Measurements from ENCODE around the gene ING3. TPM values are rescaled to one million over a fixed set of nuclear protein-coding genes. Genes with fewer than 3 reads are reported as not detected.
"Not testable (repeated sequence)": the region's sequence is repeated elsewhere in the genome, so short reads cannot be mapped to it uniquely, and the experiment has no call there.

ING3 gene
- total RNA-seq, 1 donor, result 11.3 TPM

GRCh38 chr7:120949393-120949911 is 1.1 kb upstream of the ING3 start:
- DNase-seq (ENCODE audit: low read depth in 2 of 3, low spot score in 2 of 3), result peak in 1 of 3 donors; percentile 14

GRCh38 chr7:120949998-120950538 is 509 bp upstream of the ING3 start:
- DNase-seq (ENCODE audit: low read depth in 2 of 3, low spot score in 2 of 3), result no peak

DNA sequence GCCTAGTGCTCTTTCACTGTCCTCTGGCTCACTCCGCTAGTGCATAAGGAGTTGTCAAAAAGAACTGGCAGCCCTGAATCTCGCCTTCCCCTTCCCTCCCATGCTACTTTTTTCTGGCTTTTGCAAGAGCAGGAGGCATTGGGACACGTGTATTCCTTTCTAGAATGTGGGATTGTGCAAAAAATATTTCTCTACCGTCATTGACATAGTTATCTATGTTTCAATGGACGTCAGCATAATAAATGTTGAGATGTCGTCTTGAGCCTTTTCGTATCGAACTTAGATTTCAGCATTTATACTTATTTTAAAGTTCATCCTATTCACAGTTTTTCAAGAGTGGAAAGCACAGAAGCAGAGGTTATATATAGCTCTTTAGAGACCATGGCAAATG is 727 bp downstream of the ING3 start:
- no peak for DNase-seq (ENCODE audit: low read depth in 2 of 3, low spot score in 2 of 3)

GRCh38 chr7:120951826-120952225 is 1.2 kb downstream of the ING3 start:
- no peak for DNase-seq (ENCODE audit: low read depth in 2 of 3, low spot score in 2 of 3)

GRCh38 chr7:120955577-120956149 is 5.1 kb downstream of the ING3 start:
- DNase-seq (ENCODE audit: low read depth in 2 of 3, low spot score in 2 of 3), result no peak

DNA sequence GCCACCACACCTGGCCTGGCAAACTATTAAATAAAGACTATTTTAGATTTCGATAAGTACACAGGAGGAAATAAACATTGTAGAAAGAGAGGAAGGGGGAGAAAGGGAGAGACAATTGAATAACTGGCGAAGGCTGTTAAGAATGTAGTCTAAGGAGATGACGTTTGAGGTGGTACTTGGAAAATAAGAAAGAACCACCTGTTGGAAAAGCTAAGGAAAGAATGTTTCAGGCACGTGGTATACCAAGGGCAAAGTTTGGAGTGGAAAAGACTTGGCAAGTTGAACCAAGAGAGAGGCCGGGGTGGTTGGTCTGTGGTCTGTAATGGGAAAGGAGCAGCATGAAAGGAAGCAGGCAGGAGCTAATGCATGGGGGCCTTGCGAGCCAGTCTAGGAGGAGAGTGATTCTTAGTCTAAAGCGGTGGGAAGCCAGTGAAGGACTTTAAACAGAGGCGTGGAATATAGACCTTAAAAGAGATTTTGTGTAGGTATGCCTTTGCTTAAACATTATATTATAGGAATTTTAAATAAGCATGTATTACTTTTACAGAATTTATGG is 9.4 kb downstream of the ING3 start:
- DNase-seq (ENCODE audit: low read depth in 2 of 3, low spot score in 2 of 3), result no peak

GRCh38 chr7:120960714-120961113 is 10.1 kb downstream of the ING3 start:
- no peak for DNase-seq (ENCODE audit: low read depth in 2 of 3, low spot score in 2 of 3)

GRCh38 chr7:120961638-120962173 is 11.1 kb downstream of the ING3 start:
- no peak for DNase-seq (ENCODE audit: low read depth in 2 of 3, low spot score in 2 of 3)

- no peak for DNase-seq (ENCODE audit: low read depth in 2 of 3, low spot score in 2 of 3)
Measured at GRCh38 chr7:120964088-120964487, 13.5 kb downstream of the ING3 start.

DNA sequence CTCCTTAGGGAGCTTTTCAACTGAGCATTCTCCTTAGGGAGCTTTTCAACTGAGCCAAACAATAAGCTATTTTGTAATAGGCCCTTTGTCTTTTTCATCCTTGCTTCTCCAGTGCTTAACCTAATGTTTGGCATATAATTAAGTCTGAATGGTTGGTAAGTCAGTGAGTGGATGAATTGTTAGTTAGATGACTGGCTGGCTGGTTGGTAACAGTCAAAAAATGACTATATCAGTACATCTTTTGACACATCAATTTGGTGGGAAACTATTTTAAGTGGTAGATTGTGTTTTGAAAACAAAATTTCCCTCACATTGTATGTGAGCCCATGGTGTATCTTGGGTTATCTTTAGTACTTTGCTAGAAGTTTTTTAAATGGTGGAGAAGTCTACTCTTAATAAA is 16.4 kb downstream of the ING3 start:
- DNase-seq (ENCODE audit: low read depth in 2 of 3, low spot score in 2 of 3), result no peak

DNA sequence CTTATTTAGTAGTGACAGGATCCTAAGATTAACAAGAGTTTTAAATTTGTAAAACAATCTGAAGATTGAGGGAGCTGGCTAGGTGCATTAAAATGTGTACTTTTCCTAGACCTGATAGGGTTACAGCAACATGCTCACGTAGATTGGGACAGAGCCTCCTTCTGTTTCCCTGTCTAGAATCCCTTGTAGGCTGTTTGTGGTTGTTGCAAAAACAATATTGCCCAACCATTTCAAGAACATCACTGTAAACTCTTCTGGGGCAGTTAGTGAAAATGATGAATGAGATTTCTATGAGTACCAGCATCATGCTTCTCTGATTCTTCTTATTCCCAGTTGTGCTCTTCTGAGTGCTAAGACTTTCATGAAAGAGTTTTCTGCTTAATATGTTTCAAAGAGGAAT is 23.3 kb downstream of the ING3 start:
- DNase-seq (ENCODE audit: low read depth in 2 of 3, low spot score in 2 of 3), result no peak

DNA sequence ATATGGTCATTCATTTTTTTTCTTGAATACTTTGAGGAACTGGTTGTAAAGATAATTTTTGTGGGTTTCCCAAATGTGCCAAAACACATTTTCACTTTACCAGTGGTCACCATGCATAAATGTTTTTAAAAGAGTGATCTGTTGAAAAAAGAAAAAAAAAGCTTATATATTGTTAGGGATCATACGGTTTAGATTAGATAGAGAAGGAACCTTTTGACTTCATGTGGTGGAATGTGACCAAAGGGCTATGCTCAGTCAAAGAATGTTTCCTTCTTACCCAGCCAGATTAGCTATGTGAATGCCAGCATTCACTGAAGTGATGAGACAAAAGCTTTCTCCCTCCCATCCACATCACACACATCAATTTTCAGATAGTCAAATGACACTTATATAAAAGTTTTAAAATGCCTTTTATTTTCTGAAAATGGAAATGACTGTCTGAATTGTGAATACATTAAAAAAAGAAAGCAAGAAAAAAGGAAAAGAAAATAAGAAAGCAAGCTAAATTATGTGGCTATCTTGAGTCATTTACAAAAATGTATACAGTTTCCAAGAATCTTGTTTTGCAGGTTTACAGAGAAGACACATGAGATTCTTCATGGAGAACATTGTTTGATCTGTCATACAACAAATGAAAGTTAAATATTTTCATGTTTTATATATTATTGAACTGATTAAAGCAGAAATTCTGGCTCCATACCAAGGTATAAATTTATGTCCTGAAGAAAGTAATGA is 29.4 kb downstream of the ING3 start:
- peak in 1 of 3 donors; percentile 65 for DNase-seq (ENCODE audit: low read depth in 2 of 3, low spot score in 2 of 3)

DNA sequence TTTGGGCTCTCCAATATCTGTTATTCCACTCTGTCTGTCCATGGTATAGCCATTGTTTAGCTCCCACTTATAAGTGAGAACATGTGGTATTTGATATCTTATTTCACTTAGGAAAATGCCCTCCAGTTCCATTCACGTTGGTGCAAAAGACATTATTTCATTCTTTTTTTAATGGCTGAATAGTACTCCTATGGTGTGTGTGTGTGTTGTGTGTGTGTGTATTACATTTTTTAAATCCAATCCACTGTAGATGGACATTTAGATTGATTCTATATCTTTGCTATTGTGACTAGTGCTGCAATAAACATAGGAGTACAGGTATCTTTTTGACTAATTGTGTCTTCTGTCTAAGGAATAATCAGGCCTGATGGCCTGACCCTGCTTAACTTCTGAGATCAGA is 30.5 kb downstream of the ING3 start:
- DNase-seq (ENCODE audit: low read depth in 2 of 3, low spot score in 2 of 3), result no peak

DNA sequence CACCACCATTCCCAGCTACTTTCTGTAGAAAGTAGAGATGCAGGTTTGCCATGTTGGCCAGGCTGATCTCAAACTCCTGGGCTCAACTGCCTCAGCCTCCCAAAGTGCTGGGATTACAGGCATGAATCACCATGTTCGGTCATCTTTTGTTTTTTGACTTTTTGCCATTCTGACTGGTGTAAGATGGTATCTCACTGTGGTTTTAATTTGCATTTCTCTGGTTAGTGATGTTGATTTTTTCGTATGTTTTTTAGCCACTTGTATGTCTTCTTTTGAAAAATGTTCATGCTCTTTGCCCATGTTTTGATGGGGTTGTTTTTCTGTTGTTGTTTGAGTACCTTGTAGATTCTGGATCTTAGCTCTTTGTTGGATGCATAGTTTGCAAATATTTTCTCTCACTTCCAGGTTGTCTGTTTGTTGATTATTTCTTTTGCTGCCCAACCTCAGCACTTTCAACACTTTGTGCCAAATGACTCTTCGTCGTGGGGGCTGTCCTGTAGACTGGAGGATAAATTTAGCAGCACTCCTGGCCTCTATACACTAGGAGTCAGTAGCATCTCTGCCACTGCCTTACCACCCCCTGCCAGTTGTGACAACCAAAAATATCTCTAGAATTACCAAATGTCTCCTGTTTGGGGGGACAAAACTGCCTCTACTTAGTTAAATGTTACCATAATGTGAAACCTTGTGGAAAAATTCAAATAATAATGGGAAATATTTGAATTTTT is 31.5 kb downstream of the ING3 start:
- DNase-seq (ENCODE audit: low read depth in 2 of 3, low spot score in 2 of 3), result peak in 1 of 3 donors; percentile 17

GRCh38 chr7:120983592-120983991 is 33.0 kb downstream of the ING3 start:
- not testable (repeated sequence) for DNase-seq (ENCODE audit: low read depth in 2 of 3, low spot score in 2 of 3)

- DNase-seq (ENCODE audit: low read depth in 2 of 3, low spot score in 2 of 3), result no peak
Measured at GRCh38 chr7:120984406-120984805, 33.8 kb downstream of the ING3 start.

GRCh38 chr7:120985130-120985758 is 34.7 kb downstream of the ING3 start:
- DNase-seq (ENCODE audit: low read depth in 2 of 3, low spot score in 2 of 3), result no peak

DNA sequence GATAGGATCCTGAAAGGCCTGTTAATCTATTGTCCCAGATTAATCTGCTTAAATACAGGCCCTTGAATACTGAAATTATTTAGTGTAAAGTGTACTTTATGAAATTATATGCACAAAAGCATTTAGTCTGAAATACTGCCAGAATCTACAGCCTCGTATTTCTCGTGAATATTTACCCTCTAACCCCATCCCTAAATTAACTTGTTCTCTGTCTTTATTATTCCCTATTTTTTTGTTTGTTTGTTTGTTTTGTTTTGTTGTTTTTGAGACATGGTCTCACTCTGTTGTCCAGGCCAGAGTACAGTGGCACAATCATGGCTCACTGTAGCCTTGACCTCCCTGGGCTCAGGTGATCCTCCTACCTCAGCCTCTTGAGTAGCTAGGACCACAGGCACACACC is 35.3 kb downstream of the ING3 start:
- no peak for DNase-seq (ENCODE audit: low read depth in 2 of 3, low spot score in 2 of 3)

DNA sequence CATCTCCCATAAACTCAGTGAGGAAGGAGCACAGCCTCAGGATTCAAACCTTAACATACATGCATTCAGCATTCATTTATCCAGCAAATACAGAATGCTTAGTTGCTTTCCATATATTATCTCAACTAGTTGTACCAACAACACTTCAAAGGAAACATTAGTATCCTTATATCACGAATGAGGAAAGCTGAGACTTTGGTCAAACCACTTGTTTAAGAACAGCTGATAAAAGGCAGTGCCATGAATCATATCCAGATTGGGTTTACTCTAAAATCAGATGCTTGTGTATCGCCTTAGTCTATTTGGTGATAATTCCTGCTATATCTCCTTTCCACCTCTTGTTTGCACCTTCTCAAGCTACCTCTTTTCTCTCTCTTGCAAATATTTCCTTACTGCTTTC is 36.1 kb downstream of the ING3 start:
- no peak for DNase-seq (ENCODE audit: low read depth in 2 of 3, low spot score in 2 of 3)

DNA sequence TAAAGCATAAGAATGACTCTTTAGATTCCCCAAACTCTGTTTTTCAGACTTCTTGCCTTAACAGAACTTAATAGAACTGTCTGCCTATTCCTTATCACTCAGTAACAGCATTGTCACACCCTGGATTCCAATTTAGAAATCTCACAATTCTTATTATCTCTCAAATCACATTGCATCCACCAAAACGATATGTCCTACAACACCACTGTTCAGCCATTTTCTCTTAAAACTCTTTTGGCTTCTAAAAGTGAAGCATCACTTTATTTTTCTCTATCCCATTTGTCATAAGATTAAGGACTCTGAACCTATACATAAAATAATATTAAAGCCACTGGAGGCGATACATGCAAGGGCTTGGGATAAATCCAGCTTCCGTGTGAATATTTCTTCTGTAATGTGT is 36.7 kb downstream of the ING3 start:
- no peak for DNase-seq (ENCODE audit: low read depth in 2 of 3, low spot score in 2 of 3)

Data from hematopoietic multipotent progenitor cell (in vitro differentiated cells).